ENCODE data around the gene PATL1. TPM values are rescaled to one million over a fixed set of nuclear protein-coding genes. Genes with fewer than 3 reads are reported as not detected.

Gene PATL1
- total and polyA plus RNA-seq, 2 of the 8 experiments (the other 6 are each of a cell fraction or from before 2014, with no cell fraction given): 30.4 to 33.4 TPM

GRCh38 chr11:59615637-59616395, 53.0 kb downstream of the PATL1 start, which contains the start of gene OSBP (continued):
- TF ChIP-seq ATF2 (IDR thresholded peaks at IDR 0.05; ENCODE audit: low read length): no peak; the same call in 1 of the 2 replicates
- TF ChIP-seq TBP (IDR thresholded peaks at IDR 0.05; ENCODE audit: low read depth, low read length): 0 out of 2 replicates have a peak, but pooled peaks have one; percentile 58
- TF ChIP-seq MAFK (IDR thresholded peaks at IDR 0.05; ENCODE audit: low read depth, low read length): no peak
- no peak for TF ChIP-seq BACH1 (IDR thresholded peaks at IDR 0.05; ENCODE audit: low read length)
- no peak for TF ChIP-seq RXRA (IDR thresholded peaks at IDR 0.05; ENCODE audit: insufficient read depth, low read depth, low read length)
- no peak for TF ChIP-seq JUND (IDR thresholded peaks at IDR 0.05; ENCODE audit: low read length)
- TF ChIP-seq RAD21 (IDR thresholded peaks at IDR 0.05 in 1 of 2, conservative IDR thresholded peaks at IDR 0.05 in 1 of 2; ENCODE audit: low read depth in 2 of 2, low read length in 2 of 2): no peak
- no peak for TF ChIP-seq GABPA (IDR thresholded peaks at IDR 0.05; ENCODE audit: borderline replicate concordance, insufficient read depth, low read length)
- TF ChIP-seq HDAC6 (IDR thresholded peaks at IDR 0.05; ENCODE audit: low read depth, low read length): no peak
- no peak for TF ChIP-seq CBX8 (IDR thresholded peaks at IDR 0.05; ENCODE audit: borderline replicate concordance, low read depth, low read length)
- TF ChIP-seq RFX5 (IDR thresholded peaks at IDR 0.05; ENCODE audit: borderline replicate concordance, low read depth, low read length): no peak
- no peak for TF ChIP-seq RNF2 (IDR thresholded peaks at IDR 0.05; ENCODE audit: borderline replicate concordance, low read depth, low read length, missing control alignments, poor library complexity, severe bottlenecking)
- TF ChIP-seq TAF1 (IDR thresholded peaks at IDR 0.05; ENCODE audit: low read depth, low read length): no peak; the same call in none of the 2 replicates
- TF ChIP-seq E2F6 (IDR thresholded peaks at IDR 0.05): no peak; the same call in 1 of the 2 replicates
- TF ChIP-seq CREB1 (IDR thresholded peaks at IDR 0.05): peak; percentile 95
- 0 out of 2 replicates have a peak, but pooled peaks have one; percentile 14 for TF ChIP-seq MAX (IDR thresholded peaks at IDR 0.05)
- TF ChIP-seq BRCA1 (IDR thresholded peaks at IDR 0.05; ENCODE audit: low read depth, low read length): no peak
- peak; percentile 65 for TF ChIP-seq KDM4A (IDR thresholded peaks at IDR 0.05; ENCODE audit: low read depth, low read length, severe bottlenecking)
- no peak for TF ChIP-seq CTBP2 (IDR thresholded peaks at IDR 0.05; ENCODE audit: borderline replicate concordance, insufficient read depth, insufficient read length, low read length)

Measured in H1 (cell line).